Uterus (tissue), 2 donors: ENCODE data around the gene GPSM1.

Source experiments
- POLR2A ChIP-seq, 2 donors: fragments of 450-650 bp; IDR thresholded peaks; one replicate each; pipeline ENCODE4 v1.6.1; 2016; ENCODE audit warnings: antibody characterized with exemption in 2 of 2, mild to moderate bottlenecking in 1 of 2, moderate library complexity in 1 of 2
- TF ChIP-seq, protein P1 (sequence below), 4 experiments: fragments of 200-600 bp in 2 of 4; fragments of 450-650 bp in 2 of 4; sonication (generic) in 2 of 4; IDR thresholded peaks; one replicate each; pipeline ENCODE4 v1.5.1; 2016 to 2019; ENCODE audit warnings: antibody characterized with exemption in 4 of 4, mild to moderate bottlenecking in 2 of 4, moderate library complexity in 1 of 4

DNA sequence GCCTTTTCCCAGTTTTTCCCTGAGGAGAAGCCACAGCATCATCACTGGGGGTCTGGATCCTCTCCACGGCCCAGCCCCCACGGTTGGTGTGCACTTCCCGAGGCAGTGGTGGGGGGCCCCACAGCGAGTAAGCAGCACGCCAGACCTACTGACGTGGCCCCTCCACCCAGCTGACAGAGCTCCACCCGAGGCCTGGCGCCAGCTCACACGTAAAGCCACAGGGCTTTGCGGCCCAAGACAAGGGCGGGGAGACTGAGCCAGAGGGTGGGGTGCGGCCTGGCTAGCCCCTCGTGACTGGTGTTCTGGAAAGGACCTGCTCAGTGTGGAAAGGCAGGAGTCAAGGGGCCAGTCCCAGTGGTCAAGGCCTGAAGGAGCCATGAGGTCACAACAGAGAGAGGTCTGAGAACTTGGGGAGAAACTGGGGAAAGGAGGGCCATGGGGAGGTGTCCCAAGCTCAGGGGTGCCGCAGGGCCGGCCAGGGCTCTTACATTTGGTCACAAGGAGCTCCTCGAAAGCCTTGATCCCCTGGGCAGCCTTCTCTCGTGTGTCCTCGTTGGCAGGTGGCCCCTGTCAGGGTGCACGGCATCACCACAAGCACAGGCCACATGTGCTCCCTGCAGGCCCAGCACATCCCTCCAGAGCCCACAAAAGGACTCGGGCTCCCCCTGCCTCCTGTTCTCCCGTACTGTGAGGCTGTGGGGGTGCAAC, 67.1 kb downstream of the GPSM1 start:
- TF ChIP-seq, protein P1, sequence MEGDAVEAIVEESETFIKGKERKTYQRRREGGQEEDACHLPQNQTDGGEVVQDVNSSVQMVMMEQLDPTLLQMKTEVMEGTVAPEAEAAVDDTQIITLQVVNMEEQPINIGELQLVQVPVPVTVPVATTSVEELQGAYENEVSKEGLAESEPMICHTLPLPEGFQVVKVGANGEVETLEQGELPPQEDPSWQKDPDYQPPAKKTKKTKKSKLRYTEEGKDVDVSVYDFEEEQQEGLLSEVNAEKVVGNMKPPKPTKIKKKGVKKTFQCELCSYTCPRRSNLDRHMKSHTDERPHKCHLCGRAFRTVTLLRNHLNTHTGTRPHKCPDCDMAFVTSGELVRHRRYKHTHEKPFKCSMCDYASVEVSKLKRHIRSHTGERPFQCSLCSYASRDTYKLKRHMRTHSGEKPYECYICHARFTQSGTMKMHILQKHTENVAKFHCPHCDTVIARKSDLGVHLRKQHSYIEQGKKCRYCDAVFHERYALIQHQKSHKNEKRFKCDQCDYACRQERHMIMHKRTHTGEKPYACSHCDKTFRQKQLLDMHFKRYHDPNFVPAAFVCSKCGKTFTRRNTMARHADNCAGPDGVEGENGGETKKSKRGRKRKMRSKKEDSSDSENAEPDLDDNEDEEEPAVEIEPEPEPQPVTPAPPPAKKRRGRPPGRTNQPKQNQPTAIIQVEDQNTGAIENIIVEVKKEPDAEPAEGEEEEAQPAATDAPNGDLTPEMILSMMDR (IDR thresholded peaks at IDR 0.05): no peak
- TF ChIP-seq POLR2A (IDR thresholded peaks at IDR 0.05): no peak
